ENCODE results near the gene FHIT.

DNA sequence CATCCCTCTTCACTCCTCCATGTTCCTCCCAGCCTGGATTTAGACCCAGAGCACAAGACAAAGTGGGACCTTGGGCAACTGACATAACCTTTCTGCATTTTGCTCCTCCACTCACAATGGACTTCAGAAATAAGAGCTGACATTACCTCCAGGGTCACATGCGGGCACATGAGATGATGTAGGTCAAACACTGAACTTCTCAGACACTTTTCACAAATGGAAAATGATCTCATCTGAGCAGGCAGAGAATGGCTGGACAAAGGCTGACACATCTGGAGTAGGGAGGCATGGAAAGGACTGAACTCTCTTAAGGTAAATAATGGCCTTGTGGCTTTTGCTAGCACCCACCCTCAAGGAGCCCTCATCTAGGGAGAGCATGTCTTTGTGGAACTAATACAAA is 1352.2 kb downstream of the FHIT start:
- TF ChIP-seq, protein P1, sequence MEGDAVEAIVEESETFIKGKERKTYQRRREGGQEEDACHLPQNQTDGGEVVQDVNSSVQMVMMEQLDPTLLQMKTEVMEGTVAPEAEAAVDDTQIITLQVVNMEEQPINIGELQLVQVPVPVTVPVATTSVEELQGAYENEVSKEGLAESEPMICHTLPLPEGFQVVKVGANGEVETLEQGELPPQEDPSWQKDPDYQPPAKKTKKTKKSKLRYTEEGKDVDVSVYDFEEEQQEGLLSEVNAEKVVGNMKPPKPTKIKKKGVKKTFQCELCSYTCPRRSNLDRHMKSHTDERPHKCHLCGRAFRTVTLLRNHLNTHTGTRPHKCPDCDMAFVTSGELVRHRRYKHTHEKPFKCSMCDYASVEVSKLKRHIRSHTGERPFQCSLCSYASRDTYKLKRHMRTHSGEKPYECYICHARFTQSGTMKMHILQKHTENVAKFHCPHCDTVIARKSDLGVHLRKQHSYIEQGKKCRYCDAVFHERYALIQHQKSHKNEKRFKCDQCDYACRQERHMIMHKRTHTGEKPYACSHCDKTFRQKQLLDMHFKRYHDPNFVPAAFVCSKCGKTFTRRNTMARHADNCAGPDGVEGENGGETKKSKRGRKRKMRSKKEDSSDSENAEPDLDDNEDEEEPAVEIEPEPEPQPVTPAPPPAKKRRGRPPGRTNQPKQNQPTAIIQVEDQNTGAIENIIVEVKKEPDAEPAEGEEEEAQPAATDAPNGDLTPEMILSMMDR (conservative IDR thresholded peaks at IDR 0.05; ENCODE audit: low read depth, low read length), result no peak
- no peak for TF ChIP-seq EZH2 (IDR thresholded peaks at IDR 0.05; ENCODE audit: low read length, unreplicated experiment)
- TF ChIP-seq EZH2phosphoT487 (IDR thresholded peaks at IDR 0.05; ENCODE audit: borderline replicate concordance, low read length), result no peak

Data from PC-3 (cell line).